ENCODE results near the gene TOM1. TPM values are rescaled to one million over a fixed set of nuclear protein-coding genes. Genes with fewer than 3 reads are reported as not detected.

The TOM1 gene
- total RNA-seq, 4 donors from 2014 or later = 96.6 to 175 (median 129) TPM

DNA sequence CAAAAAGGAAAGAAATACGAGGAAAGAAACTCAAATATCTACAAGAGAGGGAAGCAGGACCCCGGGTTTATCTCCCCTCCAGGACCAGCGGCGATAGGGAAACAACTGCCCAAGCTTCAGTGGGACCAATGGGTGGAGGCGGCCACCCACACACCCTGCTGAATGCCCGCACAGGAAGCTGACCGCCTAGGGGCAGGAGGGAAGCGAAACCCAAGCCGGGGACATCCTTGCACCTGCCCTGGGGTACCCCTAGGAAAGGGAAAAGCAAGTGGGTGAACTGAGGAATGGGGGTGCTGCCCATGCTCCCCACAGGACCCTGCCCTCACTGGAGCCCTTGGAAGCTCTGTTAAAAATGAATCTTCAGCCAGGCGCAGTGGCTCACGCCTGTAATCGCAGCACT, 53.6 kb downstream of the TOM1 start:
- Histone ChIP-seq H3K27me3 (no peaks in the 10 kb centered on the region), H3K27ac (peak overlapping the region in 3 of 4 donors; percentile 56 to 88 (median 59)), H3K36me3 (peaks cover 0 to under 1% (median 0%) of the 10 kb centered on the region in 3 donors), H3K4me1 (peaks cover 0 to 44% (median 8%) of the 10 kb centered on the region in 4 donors), H3K9me3 (no peaks in the 10 kb centered on the region), H3K4me3 (peak overlapping the region in 1 of 4 donors; percentile 7)
- no peak for TF ChIP-seq POLR2A (IDR thresholded peaks at IDR 0.05)
- TF ChIP-seq, protein P1, sequence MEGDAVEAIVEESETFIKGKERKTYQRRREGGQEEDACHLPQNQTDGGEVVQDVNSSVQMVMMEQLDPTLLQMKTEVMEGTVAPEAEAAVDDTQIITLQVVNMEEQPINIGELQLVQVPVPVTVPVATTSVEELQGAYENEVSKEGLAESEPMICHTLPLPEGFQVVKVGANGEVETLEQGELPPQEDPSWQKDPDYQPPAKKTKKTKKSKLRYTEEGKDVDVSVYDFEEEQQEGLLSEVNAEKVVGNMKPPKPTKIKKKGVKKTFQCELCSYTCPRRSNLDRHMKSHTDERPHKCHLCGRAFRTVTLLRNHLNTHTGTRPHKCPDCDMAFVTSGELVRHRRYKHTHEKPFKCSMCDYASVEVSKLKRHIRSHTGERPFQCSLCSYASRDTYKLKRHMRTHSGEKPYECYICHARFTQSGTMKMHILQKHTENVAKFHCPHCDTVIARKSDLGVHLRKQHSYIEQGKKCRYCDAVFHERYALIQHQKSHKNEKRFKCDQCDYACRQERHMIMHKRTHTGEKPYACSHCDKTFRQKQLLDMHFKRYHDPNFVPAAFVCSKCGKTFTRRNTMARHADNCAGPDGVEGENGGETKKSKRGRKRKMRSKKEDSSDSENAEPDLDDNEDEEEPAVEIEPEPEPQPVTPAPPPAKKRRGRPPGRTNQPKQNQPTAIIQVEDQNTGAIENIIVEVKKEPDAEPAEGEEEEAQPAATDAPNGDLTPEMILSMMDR (IDR thresholded peaks at IDR 0.05) = no peak
- peak in 2 of 3 donors; percentile 65 to 70 for DNase-seq

DNA sequence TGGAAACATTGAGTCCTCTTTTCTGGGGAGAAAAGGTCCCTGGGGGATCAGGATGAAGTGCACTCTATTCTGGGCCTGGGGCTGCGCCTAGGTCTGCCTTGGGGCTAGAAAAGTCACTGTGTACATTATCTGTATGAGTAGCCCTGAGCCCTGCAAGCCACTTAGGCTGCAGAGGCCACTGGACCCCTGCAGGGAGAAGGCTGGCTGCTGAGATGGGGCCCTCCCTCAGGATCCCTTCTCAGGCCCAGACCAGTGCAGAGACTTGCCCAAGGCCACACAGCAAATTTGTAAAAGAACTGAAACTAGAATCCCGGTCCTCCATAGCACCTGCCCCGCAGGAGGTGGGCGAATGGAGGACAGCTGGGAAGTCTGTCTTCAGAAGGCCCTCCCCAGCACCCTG, 54.4 kb downstream of the TOM1 start:
- DNase-seq = no peak
- Histone ChIP-seq H3K4me3 (no peak overlapping the region), H3K36me3 (no peaks in the 10 kb centered on the region), H3K4me1 (peaks cover 0 to 43% (median 8%) of the 10 kb centered on the region in 4 donors), H3K9me3 (no peaks in the 10 kb centered on the region), H3K27ac (peak overlapping the region in 1 of 4 donors; percentile 88), H3K27me3 (no peaks in the 10 kb centered on the region)
- TF ChIP-seq POLR2A (IDR thresholded peaks at IDR 0.05) = no peak
- TF ChIP-seq, protein P1 (IDR thresholded peaks at IDR 0.05) = no peak

GRCh38 chr22:35357883-35358621, 58.4 kb downstream of the TOM1 start:
- TF ChIP-seq, protein P1 (IDR thresholded peaks at IDR 0.05) = no peak
- no peak for TF ChIP-seq POLR2A (IDR thresholded peaks at IDR 0.05)
- Histone ChIP-seq H3K27ac (no peak overlapping the region), H3K9me3 (no peaks in the 10 kb centered on the region), H3K27me3 (no peaks in the 10 kb centered on the region), H3K36me3 (no peaks in the 10 kb centered on the region), H3K4me1 (peaks cover 0 to 9% (median 5%) of the 10 kb centered on the region in 4 donors), H3K4me3 (no peak overlapping the region)
- DNase-seq = no peak

DNA sequence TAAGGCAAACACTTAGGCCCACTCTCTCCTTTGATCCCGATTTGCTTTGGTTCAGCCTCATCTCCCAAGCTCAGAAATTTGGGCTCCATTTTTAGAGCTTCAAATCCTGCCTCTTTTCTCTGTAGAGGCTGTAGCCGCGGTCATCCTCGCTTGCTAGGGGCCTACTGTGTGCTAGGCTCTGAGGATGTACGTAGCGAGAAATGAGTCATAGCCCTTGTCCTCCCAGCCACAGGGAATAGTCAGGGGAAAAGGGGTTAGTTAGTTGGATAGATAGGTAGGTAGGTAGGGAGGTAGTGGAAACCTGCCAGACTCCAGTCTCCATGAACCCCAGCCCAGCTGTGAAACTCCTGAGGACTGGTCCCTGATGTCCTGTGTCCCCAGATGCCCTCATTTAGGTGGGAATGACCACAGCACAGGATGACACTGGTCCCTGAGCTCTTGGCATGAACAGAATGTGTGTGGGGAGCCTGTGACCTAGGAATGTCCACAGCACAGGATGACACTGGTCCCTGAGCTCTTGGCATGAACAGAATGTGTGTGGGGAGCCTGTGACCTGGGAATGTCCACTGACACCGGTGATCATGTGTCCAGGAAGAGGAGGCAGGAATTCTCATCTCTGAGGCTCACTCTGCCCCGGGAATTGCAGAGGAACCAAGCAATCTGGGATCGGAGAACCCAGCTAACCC, 59.8 kb downstream of the TOM1 start:
- H3K4me3 ChIP-seq = no peak overlapping the region
- peaks cover 0 to 16% (median 3%) of the 10 kb centered on the region in 4 donors for H3K4me1 ChIP-seq
- no peak overlapping the region for H3K27ac ChIP-seq
- no peaks in the 10 kb centered on the region for H3K9me3 ChIP-seq
- no peaks in the 10 kb centered on the region for H3K27me3 ChIP-seq
- no peak for DNase-seq
- no peaks in the 10 kb centered on the region for H3K36me3 ChIP-seq
- TF ChIP-seq, protein P1 (IDR thresholded peaks at IDR 0.05) = no peak
- TF ChIP-seq POLR2A (IDR thresholded peaks at IDR 0.05) = no peak

DNA sequence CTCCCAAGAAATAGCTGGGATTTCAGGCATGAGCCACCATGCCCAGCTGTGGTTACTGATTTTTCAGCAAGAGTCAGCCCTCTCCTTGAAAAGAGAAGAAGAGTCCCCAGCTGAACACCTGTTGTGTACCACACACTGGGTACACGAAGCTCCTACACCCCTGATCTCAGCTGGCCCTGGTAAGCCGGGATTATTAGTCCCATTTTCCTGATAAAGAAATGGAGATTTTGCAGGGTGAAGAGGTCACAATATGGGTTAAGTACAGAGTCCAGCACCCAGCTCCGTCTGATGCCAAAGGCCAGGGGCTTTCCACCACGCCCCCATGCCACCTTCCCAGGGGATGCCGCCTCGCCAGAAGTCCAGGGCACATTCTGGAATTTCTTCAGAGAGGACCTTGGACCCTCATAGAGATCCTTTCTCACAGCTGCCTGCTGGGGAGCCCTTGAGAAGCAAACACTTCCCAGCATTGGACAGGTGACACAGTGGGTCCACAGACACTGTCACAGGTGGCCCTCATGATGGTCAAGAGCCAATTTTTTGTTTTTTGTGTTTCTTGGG, 61.4 kb downstream of the TOM1 start:
- Histone ChIP-seq H3K36me3 (no peaks in the 10 kb centered on the region), H3K4me3 (no peak overlapping the region), H3K9me3 (no peaks in the 10 kb centered on the region), H3K27ac (peak overlapping the region in 1 of 4 donors; percentile 30), H3K27me3 (no peaks in the 10 kb centered on the region), H3K4me1 (peaks cover 0 to 19% (median 3%) of the 10 kb centered on the region in 4 donors)
- peak in 2 of 3 donors; percentile 69 to 73 for DNase-seq
- TF ChIP-seq, protein P1 (IDR thresholded peaks at IDR 0.05) = peak in 1 of 6 experiments; percentile 22
- no peak for TF ChIP-seq POLR2A (IDR thresholded peaks at IDR 0.05)

All from Peyer's patch (tissue), 4 donors.